GM12864 (cell line): Measurements from ENCODE around the gene CEL.
"Not testable (repeated sequence)": the region's sequence is repeated elsewhere in the genome, so short reads cannot be mapped to it uniquely, and the experiment has no call there.

Experiments
- DNase-seq: peaks from one replicate; pipeline ENCODE4 v3.0.0-alpha.2; 2011; ENCODE audit warnings: low read depth
- H3K4me3 ChIP-seq: 2 replicates; pipeline ENCODE4 v1.5.1; 2011; ENCODE audit warnings: mild to moderate bottlenecking, low read depth, low read length, control low read depth
- CTCF ChIP-seq: IDR thresholded peaks from 2 replicates; pipeline ENCODE4 v1.5.1; 2011; ENCODE audit warnings: low read depth, mild to moderate bottlenecking, moderate library complexity, low read length, control low read depth, inconsistent platforms; ENCODE audit errors: missing control alignments

The CEL gene

GRCh38 chr9:133080161-133080560 is 18.4 kb downstream of the CEL start:
- DNase-seq, result no peak
- H3K4me3 ChIP-seq, result no peak overlapping the region
- TF ChIP-seq CTCF, result no peak

GRCh38 chr9:133080786-133081779 is 19.3 kb downstream of the CEL start:
- H3K4me3 ChIP-seq, DNase-seq: not testable (repeated sequence)

GRCh38 chr9:133081957-133082644 is 20.3 kb downstream of the CEL start:
- DNase-seq, H3K4me3 ChIP-seq: not testable (repeated sequence)

- not testable (repeated sequence) for H3K4me3 ChIP-seq, DNase-seq
Observed at GRCh38 chr9:133083688-133084087, 21.9 kb downstream of the CEL start.

- DNase-seq, H3K4me3 ChIP-seq: not testable (repeated sequence)
Observed at GRCh38 chr9:133086212-133086860, 24.6 kb downstream of the CEL start.

- no peak overlapping the region for H3K4me3 ChIP-seq
- no peak for DNase-seq
- no peak for TF ChIP-seq CTCF
Observed at GRCh38 chr9:133086894-133087293, 25.1 kb downstream of the CEL start.

GRCh38 chr9:133087429-133088145 is 25.8 kb downstream of the CEL start:
- no peak for DNase-seq
- H3K4me3 ChIP-seq, result no peak overlapping the region
- TF ChIP-seq CTCF, result no peak

- TF ChIP-seq CTCF, result no peak
- DNase-seq, result no peak
- no peak overlapping the region for H3K4me3 ChIP-seq
Observed at GRCh38 chr9:133088146-133088750, 26.5 kb downstream of the CEL start.
